ENCODE data around the gene PCDHGA2.
A peak's percentile ranks its signal among the peaks of the same experiment; 100 is the strongest.

DNA sequence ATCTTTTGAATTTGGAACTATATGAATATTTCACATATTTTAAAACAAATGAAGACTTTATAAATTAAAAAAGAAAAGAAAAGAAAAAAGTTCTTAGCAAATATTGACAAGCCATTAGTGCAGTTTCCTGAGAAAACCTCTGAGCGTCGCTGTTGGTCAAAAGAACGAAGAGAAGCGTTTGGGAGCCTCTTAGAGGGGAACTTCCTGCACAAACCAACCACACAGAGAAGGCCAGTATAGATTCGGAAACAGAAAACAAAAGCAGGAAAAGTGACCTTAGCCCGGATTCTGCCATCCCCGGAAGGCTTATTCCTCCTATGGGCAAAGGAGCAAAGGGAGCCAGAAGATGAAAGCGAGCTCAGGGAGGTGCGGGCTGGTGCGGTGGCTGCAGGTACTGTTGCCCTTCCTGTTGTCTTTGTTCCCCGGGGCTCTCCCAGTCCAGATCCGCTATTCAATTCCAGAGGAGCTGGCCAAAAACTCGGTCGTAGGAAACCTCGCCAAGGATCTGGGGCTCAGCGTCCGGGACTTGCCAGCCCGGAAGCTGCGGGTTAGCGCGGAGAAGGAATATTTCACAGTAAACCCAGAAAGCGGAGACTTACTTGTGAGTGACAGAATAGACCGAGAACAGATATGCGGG lies 21.3 kb downstream of the PCDHGA2 start, which contains the start of gene PCDHGB2:
- peak; percentile 65 for TF ChIP-seq CTCF (IDR thresholded peaks at IDR 0.05)
- no peak for TF ChIP-seq SMAD4 (CRISPR knock-in tag; IDR thresholded peaks at IDR 0.05)
- TF ChIP-seq ZNF416 (CRISPR knock-in tag; IDR thresholded peaks at IDR 0.05) = no peak
- TF ChIP-seq ZNF138 (CRISPR knock-in tag; conservative IDR thresholded peaks at IDR 0.05) = no peak
- no peak for TF ChIP-seq ZNF232 (CRISPR knock-in tag; IDR thresholded peaks at IDR 0.05)
- no peak for TF ChIP-seq ZNF121 (CRISPR knock-in tag; IDR thresholded peaks at IDR 0.05)
- TF ChIP-seq KAT7 (CRISPR knock-in tag; IDR thresholded peaks at IDR 0.05; ENCODE audit: borderline replicate concordance) = no peak

All from WTC11 (cell line).